ENCODE data around the gene DYRK1A. TPM values are rescaled to one million over a fixed set of nuclear protein-coding genes. Genes with fewer than 3 reads are reported as not detected.

Gene DYRK1A
- total RNA-seq, 2 experiments from 2014 or later, result 53.9 to 55.4 TPM

DNA sequence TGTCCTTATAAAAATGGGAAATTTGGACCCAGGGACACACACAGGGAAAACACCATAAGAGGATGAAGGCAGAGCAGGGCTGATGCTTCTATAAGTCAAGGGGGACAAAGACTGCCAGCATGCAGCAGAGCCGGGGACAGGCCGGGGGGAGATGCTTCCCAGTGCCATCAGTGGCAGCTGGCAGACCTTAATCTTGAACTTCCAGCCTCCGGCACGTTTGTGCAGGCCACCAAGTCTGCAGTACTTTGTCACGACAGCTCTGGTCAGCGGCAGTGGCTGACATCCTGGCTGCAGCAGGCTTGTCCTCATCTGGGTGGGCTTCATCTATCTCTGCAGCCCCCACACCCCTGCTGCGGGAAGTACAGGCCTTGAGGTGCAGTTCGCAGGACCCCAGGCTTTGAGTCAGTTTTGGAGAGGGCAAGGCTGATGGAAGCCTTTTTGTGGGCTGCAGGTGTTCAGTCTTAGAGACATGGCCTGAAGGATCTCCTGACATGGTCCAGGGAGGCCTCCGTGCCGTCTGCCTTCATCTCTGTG lies 186.0 kb downstream of the DYRK1A start:
- ChIA-PET POLR2A (no interaction called here), CTCF (no interaction called here)

DNA sequence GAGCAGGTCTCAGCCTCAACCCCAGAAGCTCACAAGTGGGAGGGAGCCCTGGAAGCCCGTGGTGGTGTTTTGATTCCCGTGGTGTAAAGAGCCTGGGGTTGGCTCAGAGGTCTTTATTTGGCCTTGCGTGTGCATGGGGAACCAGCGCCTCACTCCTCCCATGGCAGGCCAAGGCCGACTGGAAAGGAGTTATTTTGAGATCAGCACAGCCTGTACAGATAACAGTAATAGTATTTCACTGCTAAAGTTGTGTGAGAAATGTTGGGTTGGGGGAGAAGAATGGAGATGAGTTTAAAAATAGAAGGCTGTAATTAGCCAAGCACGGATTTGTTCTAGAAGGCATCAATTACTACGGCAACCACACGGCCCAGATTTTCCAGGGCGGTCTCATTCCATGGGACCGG lies 186.5 kb downstream of the DYRK1A start:
- CTCF ChIA-PET, result no interaction called here
- POLR2A ChIA-PET, result no interaction called here

- ChIA-PET POLR2A (no interaction called here), CTCF (interaction anchor here (1.1 kb wide), 1 partner anchor 9 kb away, joined by 3 read pairs; no protein-coding TSS in a partner anchor)
Observed at GRCh38 chr21:37554661-37555379, 188.2 kb downstream of the DYRK1A start.

GRCh38 chr21:37555672-37556261 lies 189.2 kb downstream of the DYRK1A start:
- ChIA-PET CTCF (interaction anchor here (1.0 kb wide), 1 partner anchor 22 kb away, joined by 3 read pairs; no protein-coding TSS in a partner anchor), POLR2A (no interaction called here)

DNA sequence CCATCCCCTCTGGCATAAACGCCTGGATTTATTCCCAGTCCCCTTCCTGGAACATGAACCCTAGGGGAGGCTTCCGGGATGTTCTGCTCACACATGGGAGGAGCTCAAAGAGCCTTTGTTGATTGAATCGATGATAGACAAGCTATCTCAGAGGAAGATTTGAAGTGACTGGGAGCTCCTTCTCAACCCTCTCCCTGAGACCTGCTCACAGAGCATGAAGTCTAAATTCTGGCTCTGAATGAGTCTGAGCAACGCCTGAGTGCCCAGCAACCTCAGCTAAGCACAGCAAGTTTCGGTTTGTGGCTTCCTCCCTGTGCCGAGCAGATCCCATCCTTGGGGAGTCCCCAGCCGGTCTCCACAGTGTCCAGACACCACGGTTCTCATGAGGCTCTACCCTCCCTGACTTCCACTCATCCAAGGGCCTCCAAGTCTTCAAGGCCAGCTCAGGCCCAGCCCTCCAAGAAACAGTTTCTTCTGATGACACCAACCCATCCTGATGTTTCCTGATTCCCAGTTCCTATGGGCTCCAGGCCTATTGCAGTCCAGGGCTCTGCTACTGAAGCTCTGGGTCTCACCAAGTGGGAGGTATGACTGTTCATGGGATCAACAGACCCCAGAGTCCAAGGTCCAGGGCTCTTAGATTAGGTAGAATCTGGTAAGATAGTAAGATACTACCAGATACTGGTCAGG lies 190.8 kb downstream of the DYRK1A start:
- CTCF ChIA-PET, result interaction anchor here (0.7 kb wide), 1 partner anchor 198 kb away, joined by 3 read pairs; no protein-coding TSS in a partner anchor
- POLR2A ChIA-PET, result no interaction called here

GRCh38 chr21:37558676-37559211 lies 192.2 kb downstream of the DYRK1A start:
- POLR2A ChIA-PET, result no interaction called here
- CTCF ChIA-PET, result no interaction called here

DNA sequence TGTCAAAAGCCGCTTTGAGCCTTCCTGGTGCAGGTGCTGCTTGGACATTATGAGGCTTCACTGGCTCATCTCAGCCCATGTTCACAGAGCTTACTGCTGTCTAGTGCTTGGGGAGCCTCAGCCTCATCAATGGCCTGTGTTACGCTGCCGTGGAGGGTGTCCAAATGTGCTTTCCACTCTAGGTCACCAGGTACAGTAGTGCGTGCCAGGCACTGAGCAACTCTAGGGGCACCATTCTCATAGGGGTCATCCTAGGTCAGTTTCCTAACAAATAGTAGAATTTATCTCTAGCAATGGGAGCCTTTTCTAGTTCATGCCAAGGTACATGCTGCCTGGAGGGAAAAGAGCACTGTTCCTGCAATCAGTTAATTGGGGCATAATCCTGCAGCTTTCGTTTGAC lies 193.8 kb downstream of the DYRK1A start:
- CTCF ChIA-PET, result no interaction called here
- POLR2A ChIA-PET, result no interaction called here

DNA sequence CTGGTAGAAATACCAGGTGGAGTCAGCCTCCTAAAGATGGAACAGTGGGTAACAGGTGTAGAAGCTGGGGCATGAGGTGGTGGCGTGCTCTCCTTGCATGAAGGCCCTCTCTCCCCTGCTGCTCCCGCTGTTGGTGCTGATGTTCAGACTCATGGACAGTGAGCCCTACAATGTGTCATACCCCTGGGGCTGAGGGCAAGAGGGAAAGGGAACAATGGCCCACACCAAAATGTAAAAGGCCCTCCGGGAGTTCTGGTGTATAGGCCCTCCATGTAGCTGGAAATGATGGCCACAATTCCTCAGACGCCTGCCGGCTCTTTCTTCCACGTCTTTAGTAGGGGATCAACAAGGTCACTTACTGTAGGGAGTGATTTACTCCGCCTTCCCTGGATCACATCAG lies 194.9 kb downstream of the DYRK1A start:
- CTCF ChIA-PET, result no interaction called here
- POLR2A ChIA-PET, result no interaction called here

GRCh38 chr21:37561941-37562919 lies 195.7 kb downstream of the DYRK1A start:
- ChIA-PET CTCF (no interaction called here), POLR2A (interaction anchor here (0.5 kb wide), 1 partner anchor 583 kb away, joined by 3 read pairs; no protein-coding TSS in a partner anchor)

DNA sequence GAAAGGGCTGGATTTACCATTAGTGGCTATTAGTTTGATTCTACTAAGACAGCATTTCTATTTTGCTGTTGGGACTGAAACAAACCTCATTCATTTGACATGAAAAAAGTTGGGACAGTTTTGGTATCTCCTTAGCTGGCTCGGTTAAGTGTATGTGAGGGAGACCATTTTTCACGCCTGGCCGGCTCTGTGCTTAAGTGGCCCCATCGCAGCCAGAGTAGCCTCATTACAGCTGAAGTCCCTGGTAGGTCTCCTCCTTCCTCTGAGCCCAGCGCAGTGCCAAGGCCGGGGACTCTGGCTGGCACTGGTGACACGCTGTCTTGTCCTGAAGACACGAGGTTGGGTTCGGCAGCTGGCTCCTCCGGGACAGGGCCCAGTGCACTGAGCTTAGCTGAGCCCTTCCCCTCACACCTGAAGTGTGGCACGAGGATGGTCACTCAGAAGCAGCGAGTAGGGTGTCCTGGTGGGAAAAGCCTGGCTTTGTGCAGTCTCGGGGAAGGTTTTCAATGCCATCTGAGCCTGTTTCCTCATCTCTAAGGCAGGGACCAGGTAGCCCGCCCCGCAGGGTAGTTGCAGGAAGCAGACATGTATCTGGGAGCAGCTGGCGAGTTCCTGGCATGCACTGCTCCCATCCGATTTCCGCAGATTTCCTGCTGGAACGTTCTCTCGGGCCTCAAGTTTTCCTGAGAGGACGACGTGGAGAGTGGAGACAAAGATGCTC lies 196.5 kb downstream of the DYRK1A start:
- ChIA-PET CTCF (interaction anchor here (0.8 to 1.8 kb wide), 6 partner anchors 9 to 343 kb away, joined by 3 to 8 read pairs (median 4); no protein-coding TSS in a partner anchor), POLR2A (interaction anchor here (0.5 to 1.2 kb wide), 12 partner anchors 30 to 1751 kb away, joined by 3 to 5 read pairs (median 3); partner anchors contain the start of genes BRWD1, DYRK1A and VPS26C)

GRCh38 chr21:37563641-37564340 lies 197.2 kb downstream of the DYRK1A start:
- CTCF ChIA-PET, result interaction anchor here (0.8 to 1.8 kb wide), 7 partner anchors 9 to 344 kb away, joined by 3 to 8 read pairs (median 3); no protein-coding TSS in a partner anchor
- POLR2A ChIA-PET, result interaction anchor here (0.5 to 1.4 kb wide), 19 partner anchors 31 to 1750 kb away, joined by 3 to 7 read pairs (median 3); partner anchors contain the start of genes BRWD1, DYRK1A and VPS26C

DNA sequence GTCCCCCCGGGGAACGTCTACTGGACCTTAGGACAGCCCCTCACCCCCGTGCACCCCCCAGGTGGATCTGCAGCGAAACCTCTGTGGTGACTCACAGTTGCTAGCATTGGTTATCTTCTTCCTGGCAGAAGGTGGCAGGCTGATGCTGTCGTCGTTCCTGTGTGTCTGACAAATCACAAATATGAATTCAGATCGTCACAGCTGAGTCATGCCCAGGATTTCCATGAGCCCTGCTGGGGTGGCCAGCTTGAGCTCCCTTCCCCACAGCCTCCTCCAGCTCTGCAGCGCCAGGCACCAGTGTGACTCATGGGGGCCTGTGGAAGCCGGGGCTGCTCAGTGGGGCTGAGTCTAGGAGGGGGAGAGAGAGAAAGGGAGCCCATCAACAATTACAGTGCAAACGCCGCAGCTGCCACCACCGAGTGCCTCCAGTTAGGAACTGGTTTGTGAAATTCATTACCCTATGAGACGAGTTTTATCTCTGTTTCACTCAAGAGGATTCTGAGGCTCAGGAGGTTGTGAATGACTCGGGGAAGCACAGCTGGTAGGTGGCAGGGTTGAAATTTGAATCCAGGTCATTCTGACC lies 197.9 kb downstream of the DYRK1A start:
- ChIA-PET CTCF (interaction anchor here (0.8 to 1.8 kb wide), 7 partner anchors 8 to 345 kb away, joined by 3 to 8 read pairs (median 3); no protein-coding TSS in a partner anchor), POLR2A (interaction anchor here (0.6 to 1.4 kb wide), 14 partner anchors 31 to 1244 kb away, joined by 3 to 7 read pairs (median 4); partner anchors contain the start of genes DYRK1A and VPS26C)

DNA sequence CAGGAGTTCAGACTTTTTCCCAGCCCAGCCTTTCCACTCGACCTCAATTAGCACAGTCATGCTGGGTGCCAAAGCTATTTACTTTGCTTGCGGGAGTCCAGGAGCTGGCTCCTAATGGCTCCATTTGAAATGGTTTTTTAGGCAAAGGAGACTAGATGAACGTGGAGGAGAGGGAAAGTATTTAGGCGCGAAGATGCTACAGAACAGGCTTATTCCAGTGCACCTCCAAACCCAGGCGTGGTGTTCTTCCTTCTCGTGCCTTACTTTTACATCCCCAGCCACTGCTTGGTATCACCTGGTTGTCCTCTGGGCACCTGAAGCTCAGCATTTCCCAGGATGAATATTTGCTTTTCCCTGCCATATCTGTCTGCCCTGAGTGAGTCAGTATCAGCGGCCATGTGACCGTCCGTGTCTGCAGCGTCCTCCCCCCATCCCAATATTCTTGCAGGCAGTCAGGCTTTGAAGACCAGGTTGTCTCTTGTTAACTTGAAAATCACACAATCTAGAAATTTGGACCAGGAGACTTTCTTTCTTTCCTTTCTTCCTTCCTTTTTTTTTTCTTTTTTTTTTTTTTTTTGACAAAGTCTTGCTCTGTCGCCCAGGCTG lies 198.5 kb downstream of the DYRK1A start:
- CTCF ChIA-PET, result interaction anchor here (1.2 to 1.8 kb wide), 3 partner anchors 8 to 32 kb away, joined by 3 to 8 read pairs (median 3); no protein-coding TSS in a partner anchor
- POLR2A ChIA-PET, result interaction anchor here (0.9 to 1.4 kb wide), 2 partner anchors 157 to 306 kb away, joined by 3 to 7 read pairs; no protein-coding TSS in a partner anchor

GRCh38 chr21:37565530-37566223 lies 199.1 kb downstream of the DYRK1A start:
- POLR2A ChIA-PET, result no interaction called here
- CTCF ChIA-PET, result interaction anchor here (1.2 kb wide), 1 partner anchor 28 kb away, joined by 3 read pairs; no protein-coding TSS in a partner anchor

DNA sequence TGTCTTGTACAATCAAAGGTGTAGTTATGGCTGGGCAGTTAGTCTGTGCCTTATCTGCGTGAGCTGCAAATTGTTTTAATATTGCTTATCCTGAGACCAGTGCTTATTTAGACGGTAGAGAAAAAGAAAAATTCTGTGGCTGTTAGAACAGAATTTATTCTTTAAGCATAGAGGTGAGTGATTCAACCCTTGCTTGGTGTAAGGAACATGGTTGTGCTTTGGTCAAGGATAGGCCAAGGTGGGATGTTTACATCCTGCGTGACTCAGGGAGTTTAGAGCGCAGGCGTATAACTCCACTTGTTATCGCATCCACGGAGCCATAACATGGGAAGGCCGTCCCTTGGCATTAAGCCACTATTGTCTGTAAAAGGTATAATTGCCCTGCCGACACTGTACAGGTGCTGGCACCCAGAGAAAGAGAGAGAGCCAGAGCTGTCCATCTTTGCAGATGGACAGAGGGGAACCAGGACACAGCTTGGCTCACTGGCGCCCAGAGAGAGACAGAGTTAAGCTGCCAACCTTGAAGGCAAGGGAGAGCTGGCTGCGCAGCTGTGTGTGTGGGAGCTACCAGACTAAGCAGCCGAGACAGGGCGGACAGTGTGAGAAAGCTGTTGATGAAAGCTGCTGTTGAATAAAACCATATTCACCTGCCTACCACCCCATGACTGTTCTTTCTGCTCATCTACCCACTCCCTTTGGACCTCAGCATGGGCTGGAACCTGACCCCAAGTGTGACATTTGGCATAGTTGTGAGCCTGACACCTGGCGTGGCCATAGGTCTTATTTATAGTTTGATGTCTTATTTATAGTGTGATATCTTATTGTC lies 200.4 kb downstream of the DYRK1A start:
- POLR2A ChIA-PET, result interaction anchor here (0.6 kb wide), 1 partner anchor 44 kb away, joined by 9 read pairs; no protein-coding TSS in a partner anchor
- CTCF ChIA-PET, result no interaction called here
